Measurements from ENCODE around the gene TOM1L1. TPM values are rescaled to one million over a fixed set of nuclear protein-coding genes. Genes with fewer than 3 reads are reported as not detected.

Gene TOM1L1
- total RNA-seq, 1 donor from 2014 or later: 27.8 TPM

DNA sequence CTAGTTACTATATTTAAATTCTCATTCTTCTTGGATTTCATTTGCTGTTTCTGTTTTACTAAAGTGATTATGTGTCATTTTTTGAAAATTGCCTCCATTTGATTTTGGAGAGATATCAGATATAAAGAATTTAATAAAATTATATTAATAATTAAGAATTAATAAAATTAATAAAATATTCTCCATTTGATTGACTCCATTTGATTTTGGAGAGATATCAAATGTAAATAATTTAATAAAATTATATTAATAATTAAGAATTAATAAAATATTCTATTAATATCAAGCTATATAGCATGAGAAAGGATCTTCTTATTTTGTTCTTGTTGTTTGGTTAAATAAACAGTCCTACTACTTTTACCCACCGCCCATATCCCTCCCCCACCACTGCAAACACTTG lies 90.9 kb downstream of the TOM1L1 start:
- Mint-ChIP-seq H3K27me3 (ENCODE audit: low read depth) (no peaks in the 10 kb centered on the region), H3K27ac (ENCODE audit: unreplicated experiment) (no peak overlapping the region), H3K4me3 (no peak overlapping the region), H3K4me1 (peaks cover 4% of the 10 kb centered on the region), H3K36me3 (ENCODE audit: low read depth) (peaks cover 6% of the 10 kb centered on the region), H3K9me3 (no peaks in the 10 kb centered on the region)
- DNase-seq (ENCODE audit: low read depth, low spot score): no peak
- TF ChIP-seq, protein P1, sequence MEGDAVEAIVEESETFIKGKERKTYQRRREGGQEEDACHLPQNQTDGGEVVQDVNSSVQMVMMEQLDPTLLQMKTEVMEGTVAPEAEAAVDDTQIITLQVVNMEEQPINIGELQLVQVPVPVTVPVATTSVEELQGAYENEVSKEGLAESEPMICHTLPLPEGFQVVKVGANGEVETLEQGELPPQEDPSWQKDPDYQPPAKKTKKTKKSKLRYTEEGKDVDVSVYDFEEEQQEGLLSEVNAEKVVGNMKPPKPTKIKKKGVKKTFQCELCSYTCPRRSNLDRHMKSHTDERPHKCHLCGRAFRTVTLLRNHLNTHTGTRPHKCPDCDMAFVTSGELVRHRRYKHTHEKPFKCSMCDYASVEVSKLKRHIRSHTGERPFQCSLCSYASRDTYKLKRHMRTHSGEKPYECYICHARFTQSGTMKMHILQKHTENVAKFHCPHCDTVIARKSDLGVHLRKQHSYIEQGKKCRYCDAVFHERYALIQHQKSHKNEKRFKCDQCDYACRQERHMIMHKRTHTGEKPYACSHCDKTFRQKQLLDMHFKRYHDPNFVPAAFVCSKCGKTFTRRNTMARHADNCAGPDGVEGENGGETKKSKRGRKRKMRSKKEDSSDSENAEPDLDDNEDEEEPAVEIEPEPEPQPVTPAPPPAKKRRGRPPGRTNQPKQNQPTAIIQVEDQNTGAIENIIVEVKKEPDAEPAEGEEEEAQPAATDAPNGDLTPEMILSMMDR (conservative IDR thresholded peaks at IDR 0.05): no peak

DNA sequence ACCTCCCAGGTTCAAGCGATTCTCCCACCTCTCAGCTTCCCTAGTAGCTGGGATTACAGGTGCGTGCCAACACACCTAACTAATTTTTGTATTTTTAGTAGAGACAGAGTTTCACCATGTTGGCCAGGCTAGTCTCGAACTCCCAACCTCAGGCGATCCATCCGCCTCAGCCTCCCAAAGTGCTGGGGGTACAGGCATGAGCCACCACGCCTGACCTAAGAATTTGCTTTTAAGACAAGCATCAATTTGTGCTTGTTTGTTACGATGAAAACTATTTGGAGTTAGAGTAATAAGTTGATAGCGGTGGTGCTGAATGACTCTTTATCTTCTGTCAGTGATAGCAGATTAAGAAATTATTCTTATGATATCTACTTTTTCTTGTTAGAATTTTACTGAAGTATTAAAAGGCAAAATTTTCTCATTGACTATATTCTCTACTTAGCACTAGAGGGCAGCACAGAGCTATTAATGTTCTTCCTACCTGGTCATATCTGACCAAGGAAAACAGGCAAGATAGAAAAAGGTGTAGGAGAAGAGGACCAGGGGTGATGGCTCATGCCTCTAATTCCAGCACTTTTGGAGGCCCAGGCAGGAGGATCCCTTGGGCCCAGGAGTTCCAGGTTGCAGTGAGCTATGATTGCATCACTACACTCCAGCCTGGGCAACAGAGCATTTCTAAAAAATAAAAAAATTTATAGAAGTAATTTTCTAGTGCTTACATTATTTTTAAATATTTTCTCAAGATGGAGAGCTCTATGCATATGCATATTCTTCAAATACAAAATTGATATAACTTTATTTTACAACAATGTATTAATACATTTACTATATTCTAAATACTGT lies 92.4 kb downstream of the TOM1L1 start:
- TF ChIP-seq, protein P1 (conservative IDR thresholded peaks at IDR 0.05): peak; percentile 81
- Mint-ChIP-seq H3K4me3 (no peak overlapping the region), H3K9me3 (no peaks in the 10 kb centered on the region), H3K36me3 (ENCODE audit: low read depth) (peaks cover 6% of the 10 kb centered on the region), H3K27me3 (ENCODE audit: low read depth) (no peaks in the 10 kb centered on the region), H3K4me1 (peaks cover 4% of the 10 kb centered on the region), H3K27ac (ENCODE audit: unreplicated experiment) (no peak overlapping the region)
- no peak for DNase-seq (ENCODE audit: low read depth, low spot score)

DNA sequence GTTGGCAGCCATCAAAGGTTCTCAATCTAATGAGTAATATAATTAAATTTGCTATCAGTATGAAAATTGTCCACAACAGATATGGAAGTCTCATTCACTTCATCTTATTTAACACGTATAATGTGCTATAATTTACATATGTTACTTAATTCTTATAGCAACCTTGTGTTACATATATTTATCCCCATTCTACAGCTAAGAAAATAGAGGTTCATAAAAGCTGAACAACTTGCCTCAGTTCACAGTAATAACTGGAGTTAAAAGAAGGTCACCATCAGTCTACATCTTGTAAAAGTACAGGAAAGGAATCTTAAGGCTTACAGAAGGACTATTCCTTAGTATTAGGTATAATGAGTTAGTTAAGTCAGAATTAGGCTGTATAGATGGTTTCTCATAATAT lies 95.8 kb downstream of the TOM1L1 start:
- Mint-ChIP-seq H3K36me3 (ENCODE audit: low read depth) (peaks cover 9% of the 10 kb centered on the region), H3K27ac (ENCODE audit: unreplicated experiment) (no peak overlapping the region), H3K27me3 (ENCODE audit: low read depth) (no peaks in the 10 kb centered on the region), H3K9me3 (no peaks in the 10 kb centered on the region), H3K4me3 (no peak overlapping the region), H3K4me1 (no peaks in the 10 kb centered on the region)
- no peak for DNase-seq (ENCODE audit: low read depth, low spot score)
- TF ChIP-seq, protein P1 (conservative IDR thresholded peaks at IDR 0.05): no peak

DNA sequence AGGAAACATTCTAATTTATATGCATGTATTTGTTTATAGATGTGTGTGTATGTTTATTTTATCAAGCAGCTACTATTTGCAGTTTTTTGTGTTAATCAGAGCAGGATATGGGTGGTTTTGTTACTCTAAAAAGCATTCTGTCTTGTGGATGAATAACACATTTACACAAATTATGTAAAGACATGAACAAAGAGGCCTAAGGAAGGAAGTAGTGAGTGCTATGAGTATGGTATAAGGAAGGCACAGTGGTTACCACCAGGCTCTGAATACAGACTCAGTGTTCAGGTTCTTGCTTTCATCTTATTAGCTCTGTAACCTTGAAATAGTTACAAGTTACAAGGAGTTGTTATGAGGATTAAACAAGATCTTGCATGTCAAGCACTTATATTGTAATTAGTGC lies 101.8 kb downstream of the TOM1L1 start:
- H3K9me3 Mint-ChIP-seq: no peaks in the 10 kb centered on the region
- H3K4me3 Mint-ChIP-seq: no peak overlapping the region
- no peaks in the 10 kb centered on the region for H3K27me3 Mint-ChIP-seq (ENCODE audit: low read depth)
- peaks cover 5% of the 10 kb centered on the region for H3K36me3 Mint-ChIP-seq (ENCODE audit: low read depth)
- TF ChIP-seq, protein P1 (conservative IDR thresholded peaks at IDR 0.05): no peak
- no peak for DNase-seq (ENCODE audit: low read depth, low spot score)
- H3K4me1 Mint-ChIP-seq: no peaks in the 10 kb centered on the region
- H3K27ac Mint-ChIP-seq (ENCODE audit: unreplicated experiment): no peak overlapping the region

DNA sequence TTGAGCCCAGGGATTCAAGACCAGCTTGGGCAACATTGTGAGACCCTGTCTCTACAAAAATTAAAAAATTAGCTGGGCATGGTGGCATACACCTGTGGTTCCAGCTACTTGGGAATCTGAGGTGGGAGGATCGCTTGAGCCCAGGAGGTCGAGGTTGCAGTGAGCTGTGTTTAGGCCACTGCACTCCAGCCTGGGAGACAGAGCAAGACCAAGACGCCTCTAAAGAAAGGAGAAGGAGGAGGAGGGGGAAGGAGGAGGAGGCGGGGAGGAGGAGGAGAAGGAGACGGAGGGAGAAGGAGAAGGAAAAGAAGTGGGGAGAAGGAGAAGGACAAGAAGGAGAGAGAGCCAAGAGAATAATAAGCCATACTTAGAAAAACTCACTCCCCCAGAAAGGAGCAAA lies 103.8 kb downstream of the TOM1L1 start:
- Mint-ChIP-seq H3K27ac (ENCODE audit: unreplicated experiment) (no peak overlapping the region), H3K9me3 (no peaks in the 10 kb centered on the region)

More for the DNA sequence above, 103.8 kb downstream of the TOM1L1 start:
- Mint-ChIP-seq H3K36me3 (ENCODE audit: low read depth) (peaks cover 9% of the 10 kb centered on the region), H3K27me3 (ENCODE audit: low read depth) (no peaks in the 10 kb centered on the region), H3K4me3 (no peak overlapping the region), H3K4me1 (no peaks in the 10 kb centered on the region)
- TF ChIP-seq, protein P1 (conservative IDR thresholded peaks at IDR 0.05): no peak
- no peak for DNase-seq (ENCODE audit: low read depth, low spot score)
